ENCODE data around the gene TNRC18. TPM values are rescaled to one million over a fixed set of nuclear protein-coding genes. Genes with fewer than 3 reads are reported as not detected.
"Not testable (repeated sequence)": the region's sequence is repeated elsewhere in the genome, so short reads cannot be mapped to it uniquely, and the experiment has no call there.

The TNRC18 gene
- total and polyA plus RNA-seq, 2 of the 8 experiments (the other 6 are each of a cell fraction or from before 2014, with no cell fraction given) = 1.7 to 8.6 TPM

- H3K4me1 ChIP-seq (replicated peaks in 1 of 4; ENCODE audit: control insufficient read depth in 3 of 4, insufficient read depth in 4 of 4, low read length in 3 of 4); H2BK20ac ChIP-seq (ENCODE audit: low read length); H3K36me3 ChIP-seq (ENCODE audit: control insufficient read depth in 2 of 4, insufficient read depth in 4 of 4, low read length in 3 of 4); H4K91ac ChIP-seq (replicated peaks; ENCODE audit: insufficient read length, low read length); H4K5ac ChIP-seq (ENCODE audit: insufficient read length, low read depth, low read length); H3K79me2 ChIP-seq (ENCODE audit: control insufficient read depth in 1 of 2, insufficient read depth in 2 of 2, low read length in 2 of 2); CTCF ChIA-PET (ENCODE audit: partially characterized antibody); H3K14ac ChIP-seq (ENCODE audit: insufficient read length); H3K79me1 ChIP-seq (ENCODE audit: low read depth, low read length); H2BK5ac ChIP-seq (ENCODE audit: low read depth, low read length); H3K27ac ChIP-seq (ENCODE audit: low read depth, low read length); H4K8ac ChIP-seq (ENCODE audit: extremely low read depth, insufficient read depth, low read length); POLR2A ChIA-PET (ENCODE audit: partially characterized antibody); H3K4ac ChIP-seq (replicated peaks; ENCODE audit: insufficient read length, low read depth, low read length); H2AK5ac ChIP-seq (ENCODE audit: low read depth, low read length); H3K9ac ChIP-seq (replicated peaks in 1 of 4; ENCODE audit: extremely low read depth in 1 of 4, low read depth in 3 of 4, low read length in 3 of 4); H3K23me2 ChIP-seq (ENCODE audit: low read depth, low read length); H3K4me2 ChIP-seq (ENCODE audit: insufficient read depth in 1 of 2, low read depth in 2 of 2, low read length in 2 of 2); H3K27me3 ChIP-seq (replicated peaks in 1 of 4; ENCODE audit: control insufficient read depth in 3 of 4, extremely low read depth in 1 of 4, insufficient read depth in 3 of 4, low read length in 3 of 4); H2BK120ac ChIP-seq (replicated peaks; ENCODE audit: low read depth, low read length); H3K4me3 ChIP-seq (ENCODE audit: extremely low read depth in 1 of 4, insufficient read depth in 2 of 4, low read depth in 3 of 4, low read length in 4 of 4); DNase-seq (ENCODE audit: low read depth in 1 of 2, low spot score in 2 of 2); H2BK15ac ChIP-seq (ENCODE audit: low read length); H3K23ac ChIP-seq (ENCODE audit: insufficient read length); H3K9me3 ChIP-seq (ENCODE audit: insufficient read depth in 2 of 2, low read depth in 1 of 2, low read length in 1 of 2); H3K18ac ChIP-seq (ENCODE audit: extremely low read depth, low read length); H3K56ac ChIP-seq (replicated peaks; ENCODE audit: insufficient read length, low read depth, low read length); H2AFZ ChIP-seq (ENCODE audit: low read length); H4K20me1 ChIP-seq (replicated peaks in 1 of 2; ENCODE audit: control insufficient read depth in 1 of 2, insufficient read depth in 2 of 2, low read length in 2 of 2); H2BK12ac ChIP-seq (ENCODE audit: low read depth, low read length); FAIRE-seq: not testable (repeated sequence)
- 99% methylated on average over 9 of the region's 9 CpGs; no CpG with 5 or more reads in 1 of the 2 experiments for WGBS, 2 experiments (ENCODE audit: extremely low coverage in 1 of 2, insufficient coverage in 1 of 2, insufficient read length in 1 of 2, insufficient replicate concordance in 2 of 2, low coverage in 1 of 2, low lambda C conversion rate in 2 of 2, missing lambda C conversion rate in 1 of 2)
Observed at GRCh38 chr7:5305050-5305449, 118.6 kb downstream of the TNRC18 start.
